ENCODE measurements around the gene GALK1. TPM values are rescaled to one million over a fixed set of nuclear protein-coding genes. Genes with fewer than 3 reads are reported as not detected.
A peak's percentile ranks its signal among the peaks of the same experiment; 100 is the strongest.

Gene GALK1
- total and polyA plus RNA-seq, 3 donors from 2014 or later = 31.9 to 50.7 (median 32.1) TPM

DNA sequence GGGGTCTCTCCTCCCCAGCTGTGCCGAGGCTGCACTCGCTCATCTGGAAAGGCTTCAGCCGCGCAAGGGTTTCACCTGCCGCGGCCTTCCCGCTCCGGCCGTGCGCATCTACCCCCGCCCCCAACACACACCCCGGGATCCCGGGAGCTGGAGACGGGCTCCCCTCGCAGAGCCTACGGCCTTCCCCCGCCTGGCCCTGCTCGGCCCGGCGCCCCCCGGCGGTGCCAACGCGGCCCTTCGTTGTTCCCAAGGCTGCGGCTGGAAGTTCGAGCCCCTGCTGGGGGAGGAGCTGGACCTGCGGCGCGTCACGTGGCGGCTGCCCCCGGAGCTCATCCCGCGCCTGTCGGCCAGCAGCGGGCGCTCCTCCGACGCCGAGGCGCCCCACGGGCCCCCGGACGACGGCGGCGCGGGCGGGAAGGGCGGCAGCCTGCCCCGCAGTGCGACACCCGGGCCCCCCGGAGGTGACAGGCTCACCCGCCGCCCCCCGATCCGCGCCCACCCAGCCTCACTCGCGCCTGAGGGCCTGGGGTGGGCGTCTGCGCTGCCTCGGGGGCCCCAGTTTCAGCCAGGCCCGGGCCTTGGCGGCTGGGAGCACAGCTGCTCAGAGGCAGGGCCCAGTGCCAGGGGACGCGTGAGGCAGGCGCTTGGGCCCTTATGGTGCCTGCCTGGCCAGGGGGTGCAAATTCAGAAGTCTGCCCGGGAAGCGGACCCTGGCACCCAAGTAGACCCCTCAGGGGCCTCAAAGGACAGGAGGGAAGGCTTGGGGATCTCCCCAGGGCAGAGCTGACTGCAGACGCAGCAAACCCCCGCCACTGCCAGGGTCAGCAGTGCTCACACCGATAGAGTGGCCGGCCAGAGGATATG lies 11.2 kb downstream of the GALK1 start:
- WGBS, 2 donors = 7% methylated on average over 39 of the region's 76 CpGs; no CpG with 5 or more reads in 1 of the 2 donors
- no peaks in the 10 kb centered on the region for H3K9me3 ChIP-seq
- intact Hi-C loops (cut with DNase I; ENCODE audit: low total_unique reads) = no loop called here
- H3K36me3 ChIP-seq (ENCODE audit: low read depth, missing control alignments) = no peaks in the 10 kb centered on the region
- DNase-seq = peak; percentile 69
- H3K4me3 ChIP-seq = peak overlapping the region; percentile 48 to 50
- H3K4me1 ChIP-seq = peaks cover 22% of the 10 kb centered on the region
- H3K27me3 ChIP-seq = no peaks in the 10 kb centered on the region
- TF ChIP-seq, protein P1, sequence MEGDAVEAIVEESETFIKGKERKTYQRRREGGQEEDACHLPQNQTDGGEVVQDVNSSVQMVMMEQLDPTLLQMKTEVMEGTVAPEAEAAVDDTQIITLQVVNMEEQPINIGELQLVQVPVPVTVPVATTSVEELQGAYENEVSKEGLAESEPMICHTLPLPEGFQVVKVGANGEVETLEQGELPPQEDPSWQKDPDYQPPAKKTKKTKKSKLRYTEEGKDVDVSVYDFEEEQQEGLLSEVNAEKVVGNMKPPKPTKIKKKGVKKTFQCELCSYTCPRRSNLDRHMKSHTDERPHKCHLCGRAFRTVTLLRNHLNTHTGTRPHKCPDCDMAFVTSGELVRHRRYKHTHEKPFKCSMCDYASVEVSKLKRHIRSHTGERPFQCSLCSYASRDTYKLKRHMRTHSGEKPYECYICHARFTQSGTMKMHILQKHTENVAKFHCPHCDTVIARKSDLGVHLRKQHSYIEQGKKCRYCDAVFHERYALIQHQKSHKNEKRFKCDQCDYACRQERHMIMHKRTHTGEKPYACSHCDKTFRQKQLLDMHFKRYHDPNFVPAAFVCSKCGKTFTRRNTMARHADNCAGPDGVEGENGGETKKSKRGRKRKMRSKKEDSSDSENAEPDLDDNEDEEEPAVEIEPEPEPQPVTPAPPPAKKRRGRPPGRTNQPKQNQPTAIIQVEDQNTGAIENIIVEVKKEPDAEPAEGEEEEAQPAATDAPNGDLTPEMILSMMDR (IDR thresholded peaks at IDR 0.05) = peak; percentile 31 to 67 (median 65)
- TF ChIP-seq POLR2A (IDR thresholded peaks at IDR 0.05) = no peak
- peak overlapping the region; percentile 27 to 63 for H3K27ac ChIP-seq

DNA sequence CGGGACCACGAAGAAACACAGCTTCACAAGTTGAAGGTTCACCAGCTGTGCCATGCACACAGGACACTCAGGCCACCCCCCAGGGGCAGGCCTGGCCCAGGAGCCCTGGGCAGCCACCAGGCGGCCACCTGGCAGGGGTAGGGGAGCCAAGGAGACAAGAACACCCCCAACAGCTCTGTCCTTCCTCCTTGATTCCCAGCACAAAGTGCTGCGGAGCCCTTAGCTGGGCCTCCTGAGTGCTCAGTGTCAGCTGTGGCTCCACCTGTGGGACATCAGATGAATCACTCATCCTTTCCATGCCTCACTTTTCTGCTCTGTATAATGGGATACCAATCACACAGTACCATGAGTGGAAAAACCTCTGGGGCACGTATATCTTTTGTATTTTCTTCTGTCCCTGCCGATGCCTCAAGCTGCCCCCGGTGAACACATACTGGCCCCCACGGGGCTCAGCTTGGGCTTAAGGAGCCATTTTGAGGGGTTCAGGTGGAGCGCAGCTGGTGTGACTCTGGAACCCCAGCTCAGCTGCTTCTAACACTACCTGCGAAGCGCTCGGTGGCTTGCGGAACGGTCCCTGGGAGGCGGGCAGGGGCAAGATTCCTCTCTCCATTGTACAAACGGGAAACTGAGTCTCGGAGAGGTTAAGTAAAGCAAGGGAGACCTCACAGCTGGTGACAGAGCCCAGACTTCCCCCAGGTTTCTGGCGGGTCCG lies 12.0 kb downstream of the GALK1 start:
- DNase-seq = no peak
- Histone ChIP-seq H3K27me3 (no peaks in the 10 kb centered on the region), H3K36me3 (ENCODE audit: low read depth, missing control alignments) (no peaks in the 10 kb centered on the region), H3K27ac (peak overlapping the region in 1 of 2 donors; percentile 63), H3K9me3 (no peaks in the 10 kb centered on the region), H3K4me1 (peaks cover 22% of the 10 kb centered on the region), H3K4me3 (peak overlapping the region; percentile 48 to 50)
- intact Hi-C loops (cut with DNase I; ENCODE audit: low total_unique reads) = no loop called here
- no peak for TF ChIP-seq POLR2A (IDR thresholded peaks at IDR 0.05)
- TF ChIP-seq, protein P1 (IDR thresholded peaks at IDR 0.05) = no peak
- 50 to 66% methylated on average over 15 to 18 of the region's 19 CpGs for WGBS, 2 donors

DNA sequence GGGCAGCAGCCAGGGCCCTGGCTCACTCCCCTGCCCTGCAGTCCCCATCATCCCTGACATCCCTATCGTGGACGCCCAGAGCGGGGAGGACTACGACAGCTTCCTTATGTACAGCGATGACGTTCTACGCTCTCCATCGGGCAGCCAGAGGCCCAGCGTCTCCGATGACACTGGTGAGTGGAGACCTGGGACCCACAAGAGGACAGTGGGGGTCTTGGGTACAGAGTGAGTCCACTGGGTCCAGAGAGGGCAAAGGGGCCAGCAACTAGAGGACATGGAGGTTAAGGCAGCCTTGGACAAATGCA lies 12.6 kb downstream of the GALK1 start:
- no peak overlapping the region for H3K4me3 ChIP-seq
- no peak overlapping the region for H3K27ac ChIP-seq
- no peaks in the 10 kb centered on the region for H3K36me3 ChIP-seq (ENCODE audit: low read depth, missing control alignments)
- no peaks in the 10 kb centered on the region for H3K9me3 ChIP-seq
- 94% methylated on average over 10 of the region's 10 CpGs; no CpG with 5 or more reads in 1 of the 2 donors for WGBS, 2 donors
- TF ChIP-seq, protein P1 (IDR thresholded peaks at IDR 0.05) = no peak
- TF ChIP-seq POLR2A (IDR thresholded peaks at IDR 0.05) = no peak
- no peak for DNase-seq
- no peaks in the 10 kb centered on the region for H3K27me3 ChIP-seq
- intact Hi-C loops (cut with DNase I; ENCODE audit: low total_unique reads) = no loop called here
- peaks cover 22% of the 10 kb centered on the region for H3K4me1 ChIP-seq

DNA sequence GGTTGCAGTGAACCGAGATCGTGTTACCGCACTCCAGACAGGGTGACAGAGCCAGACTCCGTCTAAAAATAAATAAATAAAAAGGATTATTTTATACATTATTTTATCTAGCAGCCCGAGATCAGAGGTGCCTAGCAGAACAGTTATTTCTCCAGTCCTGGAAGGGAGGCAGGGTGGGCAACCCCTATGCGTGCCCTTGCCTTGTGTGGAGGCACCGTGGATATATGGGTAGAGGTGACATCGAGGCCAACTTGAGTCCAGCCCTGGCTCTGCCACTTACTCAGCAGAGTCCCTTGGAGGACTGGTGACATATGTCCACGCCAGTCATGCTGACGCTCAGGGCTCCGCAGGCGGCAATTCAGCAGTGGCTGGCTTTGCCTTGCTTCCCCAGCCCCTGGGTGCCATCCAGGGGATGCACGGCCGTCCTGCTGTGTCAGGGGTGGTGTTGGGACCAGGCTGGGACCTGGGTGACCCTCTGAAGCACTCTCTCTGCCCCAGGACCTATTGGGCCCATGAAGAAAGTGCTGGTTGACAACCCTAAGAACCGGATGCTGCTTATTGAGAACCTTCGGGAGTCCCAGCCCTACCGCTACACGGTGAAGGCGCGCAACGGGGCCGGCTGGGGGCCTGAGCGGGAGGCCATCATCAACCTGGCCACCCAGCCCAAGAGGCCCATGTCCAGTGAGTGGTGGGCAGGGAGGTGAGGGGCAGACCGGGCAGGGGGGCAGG lies 13.2 kb downstream of the GALK1 start:
- Histone ChIP-seq H3K36me3 (ENCODE audit: low read depth, missing control alignments) (no peaks in the 10 kb centered on the region), H3K4me3 (no peak overlapping the region), H3K27ac (no peak overlapping the region), H3K9me3 (no peaks in the 10 kb centered on the region), H3K4me1 (peaks cover 22% of the 10 kb centered on the region), H3K27me3 (no peaks in the 10 kb centered on the region)
- no peak for TF ChIP-seq POLR2A (IDR thresholded peaks at IDR 0.05)
- TF ChIP-seq, protein P1 (IDR thresholded peaks at IDR 0.05) = no peak
- 89 to 94% methylated on average over 11 to 24 of the region's 24 CpGs for WGBS, 2 donors
- intact Hi-C loops (cut with DNase I; ENCODE audit: low total_unique reads) = no loop called here
- no peak for DNase-seq
